ENCODE measurements around the gene SMAP1. TPM values are rescaled to one million over a fixed set of nuclear protein-coding genes. Genes with fewer than 3 reads are reported as not detected.

The SMAP1 gene
- total and polyA plus RNA-seq, 10 donors: 12.0 to 28.2 (median 19.8) TPM

DNA sequence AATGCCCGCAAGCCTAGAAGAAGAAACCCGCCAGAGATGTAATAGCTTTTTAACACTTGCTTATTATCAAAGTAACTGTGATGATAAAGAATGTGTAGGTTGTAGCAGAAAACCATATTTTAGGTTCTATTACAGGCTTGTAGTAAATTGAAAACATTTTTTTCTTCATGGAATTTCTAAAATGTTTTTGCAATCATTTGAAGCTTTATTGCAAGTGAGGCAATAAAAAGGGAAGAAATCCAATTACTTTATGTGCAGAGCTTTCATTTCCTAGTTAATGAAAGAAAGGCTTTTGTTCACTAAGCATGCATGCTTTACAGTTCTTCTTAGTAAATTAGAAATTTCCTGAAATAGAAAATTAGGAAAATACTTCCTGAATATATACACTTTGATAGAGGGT, 154.1 kb downstream of the SMAP1 start:
- Histone ChIP-seq H3K4me1 (no peaks in the 10 kb centered on the region), H3K36me3 (peaks cover 0 to 28% (median 0%) of the 10 kb centered on the region in 6 donors), H3K27ac (no peak overlapping the region), H3K4me3 (no peak overlapping the region), H3K9me3 (peaks cover 0 to 23% (median 17%) of the 10 kb centered on the region in 8 donors), H3K27me3 (replicated peaks in 1 of 7) (no peaks in the 10 kb centered on the region)
- no peak for DNase-seq
- 96 to 100% (median 98%) methylated on average over 2 of the region's 2 CpGs for WGBS, 5 donors
- intact Hi-C loops (cut with DNase I; ENCODE audit: low total_unique reads): no loop called here
- TF ChIP-seq POLR2A (IDR thresholded peaks at IDR 0.05): no peak
- no peak for TF ChIP-seq POLR2AphosphoS5 (IDR thresholded peaks at IDR 0.05)
- TF ChIP-seq, protein P1, sequence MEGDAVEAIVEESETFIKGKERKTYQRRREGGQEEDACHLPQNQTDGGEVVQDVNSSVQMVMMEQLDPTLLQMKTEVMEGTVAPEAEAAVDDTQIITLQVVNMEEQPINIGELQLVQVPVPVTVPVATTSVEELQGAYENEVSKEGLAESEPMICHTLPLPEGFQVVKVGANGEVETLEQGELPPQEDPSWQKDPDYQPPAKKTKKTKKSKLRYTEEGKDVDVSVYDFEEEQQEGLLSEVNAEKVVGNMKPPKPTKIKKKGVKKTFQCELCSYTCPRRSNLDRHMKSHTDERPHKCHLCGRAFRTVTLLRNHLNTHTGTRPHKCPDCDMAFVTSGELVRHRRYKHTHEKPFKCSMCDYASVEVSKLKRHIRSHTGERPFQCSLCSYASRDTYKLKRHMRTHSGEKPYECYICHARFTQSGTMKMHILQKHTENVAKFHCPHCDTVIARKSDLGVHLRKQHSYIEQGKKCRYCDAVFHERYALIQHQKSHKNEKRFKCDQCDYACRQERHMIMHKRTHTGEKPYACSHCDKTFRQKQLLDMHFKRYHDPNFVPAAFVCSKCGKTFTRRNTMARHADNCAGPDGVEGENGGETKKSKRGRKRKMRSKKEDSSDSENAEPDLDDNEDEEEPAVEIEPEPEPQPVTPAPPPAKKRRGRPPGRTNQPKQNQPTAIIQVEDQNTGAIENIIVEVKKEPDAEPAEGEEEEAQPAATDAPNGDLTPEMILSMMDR (IDR thresholded peaks at IDR 0.05 in 8 of 11, conservative IDR thresholded peaks at IDR 0.05 in 3 of 11): no peak

DNA sequence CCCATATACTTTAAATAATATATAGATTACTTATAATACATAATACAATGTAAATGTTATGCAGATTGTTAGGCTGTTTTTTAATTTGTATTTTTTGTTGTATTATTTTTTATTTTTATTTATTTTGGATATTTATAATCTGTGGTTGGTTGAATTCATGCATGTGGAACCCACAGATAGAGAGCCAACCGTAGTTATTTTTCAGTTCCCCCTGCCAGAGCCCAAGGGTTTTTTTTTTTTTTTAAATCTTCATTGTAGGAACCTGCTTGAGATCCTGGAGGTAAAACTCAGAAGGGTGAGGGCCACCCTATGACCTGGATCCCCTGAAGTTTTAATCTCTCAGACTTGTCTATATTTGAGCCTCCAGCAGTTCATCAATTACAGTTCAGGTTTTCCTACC, 156.0 kb downstream of the SMAP1 start:
- Histone ChIP-seq H3K27me3 (replicated peaks in 1 of 7) (no peaks in the 10 kb centered on the region), H3K27ac (no peak overlapping the region), H3K9me3 (peaks cover 0 to 23% (median 17%) of the 10 kb centered on the region in 8 donors), H3K4me3 (no peak overlapping the region), H3K4me1 (no peaks in the 10 kb centered on the region), H3K36me3 (peaks cover 0 to 28% (median 0%) of the 10 kb centered on the region in 6 donors)
- intact Hi-C loops (cut with DNase I; ENCODE audit: low total_unique reads): no loop called here
- TF ChIP-seq, protein P1 (IDR thresholded peaks at IDR 0.05 in 8 of 11, conservative IDR thresholded peaks at IDR 0.05 in 3 of 11): no peak
- TF ChIP-seq POLR2AphosphoS5 (IDR thresholded peaks at IDR 0.05) (no peak), POLR2A (IDR thresholded peaks at IDR 0.05) (no peak)
- DNase-seq: no peak
- WGBS, 5 donors: 60 to 87% (median 77%) methylated on average over 1 of the region's 1 CpG

GRCh38 chr6:70831427-70831826, 163.7 kb downstream of the SMAP1 start:
- H3K27ac ChIP-seq: no peak overlapping the region
- peaks cover 0 to 9% (median 7%) of the 10 kb centered on the region in 8 donors for H3K9me3 ChIP-seq
- H3K4me3 ChIP-seq: no peak overlapping the region
- peaks cover 0 to 6% (median 0%) of the 10 kb centered on the region in 6 donors for H3K36me3 ChIP-seq
- TF ChIP-seq, protein P1 (IDR thresholded peaks at IDR 0.05 in 8 of 11, conservative IDR thresholded peaks at IDR 0.05 in 3 of 11): no peak
- TF ChIP-seq POLR2AphosphoS5 (IDR thresholded peaks at IDR 0.05) (no peak), POLR2A (IDR thresholded peaks at IDR 0.05) (no peak)
- 94 to 99% (median 99%) methylated on average over 3 of the region's 3 CpGs for WGBS, 5 donors
- H3K27me3 ChIP-seq (replicated peaks in 1 of 7): no peaks in the 10 kb centered on the region
- DNase-seq: no peak
- intact Hi-C loops (cut with DNase I; ENCODE audit: low total_unique reads): no loop called here
- no peaks in the 10 kb centered on the region for H3K4me1 ChIP-seq

DNA sequence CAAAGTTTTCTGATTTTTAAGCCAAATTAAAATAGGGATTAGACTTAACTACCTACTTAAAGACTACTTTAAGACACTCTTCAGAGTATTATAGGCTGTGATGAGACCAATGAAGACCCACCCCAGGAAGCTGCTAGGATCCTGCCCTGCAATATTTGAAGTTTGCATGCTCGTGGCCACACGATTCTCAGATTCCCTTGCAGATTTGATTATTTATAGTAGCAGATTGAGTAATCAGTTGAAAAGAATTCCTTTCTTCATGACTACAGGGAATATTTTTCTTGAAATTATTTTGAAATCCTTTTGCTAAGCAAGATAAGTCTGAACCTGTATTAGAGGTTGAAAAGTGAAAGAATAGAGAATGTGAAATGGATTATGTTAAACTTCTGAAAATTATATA, 166.8 kb downstream of the SMAP1 start:
- Histone ChIP-seq H3K36me3 (peaks cover 0 to 15% (median 0%) of the 10 kb centered on the region in 6 donors), H3K27me3 (replicated peaks in 1 of 7) (no peaks in the 10 kb centered on the region), H3K4me1 (no peaks in the 10 kb centered on the region), H3K27ac (no peak overlapping the region), H3K9me3 (peaks cover 0 to 9% (median 7%) of the 10 kb centered on the region in 8 donors), H3K4me3 (no peak overlapping the region)
- DNase-seq: no peak
- TF ChIP-seq POLR2AphosphoS5 (IDR thresholded peaks at IDR 0.05): no peak
- no peak for TF ChIP-seq POLR2A (IDR thresholded peaks at IDR 0.05)
- TF ChIP-seq, protein P1 (IDR thresholded peaks at IDR 0.05 in 8 of 11, conservative IDR thresholded peaks at IDR 0.05 in 3 of 11): no peak
- intact Hi-C loops (cut with DNase I; ENCODE audit: low total_unique reads): no loop called here
- WGBS, 5 donors: 79 to 89% (median 83%) methylated on average over 2 of the region's 2 CpGs

All from spleen (tissue), 11 donors.